Measurements from ENCODE around the gene CTNNA1. TPM values are rescaled to one million over a fixed set of nuclear protein-coding genes. Genes with fewer than 3 reads are reported as not detected.

CTNNA1 gene
- total and polyA plus RNA-seq, 2 donors from 2014 or later, result 177 to 463 TPM

DNA sequence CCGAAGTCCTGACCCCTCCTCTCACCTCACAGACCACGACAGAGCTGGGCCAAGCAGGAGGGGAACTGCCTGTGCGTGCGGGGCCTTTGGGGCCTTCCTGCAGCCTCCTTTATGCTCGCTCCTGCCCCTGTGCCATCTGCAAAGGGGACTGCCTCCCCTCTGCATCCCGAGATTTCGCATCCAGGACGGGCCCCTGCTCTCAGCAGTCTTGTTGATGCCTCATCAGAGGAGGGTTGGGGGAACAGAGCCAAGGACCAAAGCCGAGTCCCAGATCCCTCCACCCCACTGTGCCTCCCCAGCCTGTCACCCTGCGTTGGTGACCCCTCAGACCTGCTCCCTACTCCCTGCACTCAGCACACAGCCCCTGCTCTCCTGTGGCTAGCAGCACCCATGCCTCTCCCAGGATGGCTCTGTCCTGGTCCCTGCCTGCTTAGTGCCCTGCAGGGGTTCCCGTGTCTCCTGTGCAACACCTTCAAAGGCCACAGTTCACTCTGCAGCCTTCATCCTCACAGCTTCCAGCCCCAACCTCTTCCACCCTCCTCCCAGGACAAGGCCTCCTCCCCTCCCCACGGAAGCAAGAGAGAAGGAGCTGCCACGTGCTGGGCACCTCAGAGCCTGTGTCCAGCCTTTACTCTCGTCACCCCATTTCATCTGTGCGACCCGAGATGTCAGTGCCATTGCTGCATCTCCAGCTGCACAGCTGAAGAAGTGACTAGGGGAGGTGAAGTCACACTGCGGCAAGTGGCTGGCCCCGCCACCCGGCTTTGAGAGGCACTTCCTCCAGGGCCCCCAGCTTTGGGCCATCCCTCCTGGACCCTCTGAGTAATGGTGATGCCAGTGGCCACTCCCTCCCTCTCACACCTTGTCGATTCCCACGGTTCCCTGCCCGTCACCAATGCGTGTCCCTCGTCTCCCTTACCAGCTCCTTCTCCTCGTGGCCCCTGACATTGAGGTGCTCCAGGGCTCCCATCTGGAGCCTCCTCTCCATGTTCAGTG lies 184.5 kb downstream of the CTNNA1 start:
- H3K9me3 ChIP-seq (ENCODE audit: control insufficient read depth in 2 of 3, insufficient read depth in 1 of 3, low read length in 3 of 3), result no peaks in the 10 kb centered on the region
- TF ChIP-seq, protein P1, sequence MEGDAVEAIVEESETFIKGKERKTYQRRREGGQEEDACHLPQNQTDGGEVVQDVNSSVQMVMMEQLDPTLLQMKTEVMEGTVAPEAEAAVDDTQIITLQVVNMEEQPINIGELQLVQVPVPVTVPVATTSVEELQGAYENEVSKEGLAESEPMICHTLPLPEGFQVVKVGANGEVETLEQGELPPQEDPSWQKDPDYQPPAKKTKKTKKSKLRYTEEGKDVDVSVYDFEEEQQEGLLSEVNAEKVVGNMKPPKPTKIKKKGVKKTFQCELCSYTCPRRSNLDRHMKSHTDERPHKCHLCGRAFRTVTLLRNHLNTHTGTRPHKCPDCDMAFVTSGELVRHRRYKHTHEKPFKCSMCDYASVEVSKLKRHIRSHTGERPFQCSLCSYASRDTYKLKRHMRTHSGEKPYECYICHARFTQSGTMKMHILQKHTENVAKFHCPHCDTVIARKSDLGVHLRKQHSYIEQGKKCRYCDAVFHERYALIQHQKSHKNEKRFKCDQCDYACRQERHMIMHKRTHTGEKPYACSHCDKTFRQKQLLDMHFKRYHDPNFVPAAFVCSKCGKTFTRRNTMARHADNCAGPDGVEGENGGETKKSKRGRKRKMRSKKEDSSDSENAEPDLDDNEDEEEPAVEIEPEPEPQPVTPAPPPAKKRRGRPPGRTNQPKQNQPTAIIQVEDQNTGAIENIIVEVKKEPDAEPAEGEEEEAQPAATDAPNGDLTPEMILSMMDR (IDR thresholded peaks at IDR 0.05; ENCODE audit: borderline replicate concordance, extremely low read depth, insufficient read depth), result no peak
- H3K36me3 ChIP-seq (ENCODE audit: control insufficient read depth in 2 of 3, insufficient read depth in 3 of 3, low read length in 3 of 3), result peaks cover 4 to 13% (median 12%) of the 10 kb centered on the region in 3 donors
- H3K9ac ChIP-seq (ENCODE audit: low read length in 3 of 3), result no peak overlapping the region
- FAIRE-seq (no peak), DNase-seq (no peak)
- H3K27me3 ChIP-seq (ENCODE audit: control insufficient read depth, insufficient read depth, low read length), result no peaks in the 10 kb centered on the region
- no peak overlapping the region for H3K27ac ChIP-seq (ENCODE audit: low read depth in 2 of 2, low read length in 2 of 2)
- intact Hi-C loops (cut with DNase I), result no loop called here
- H3K4me3 ChIP-seq (ENCODE audit: low read length in 3 of 3), result no peak overlapping the region
- no peaks in the 10 kb centered on the region for H3K4me1 ChIP-seq (ENCODE audit: control insufficient read depth in 2 of 3, insufficient read depth in 2 of 3, low read depth in 1 of 3, low read length in 3 of 3)

DNA sequence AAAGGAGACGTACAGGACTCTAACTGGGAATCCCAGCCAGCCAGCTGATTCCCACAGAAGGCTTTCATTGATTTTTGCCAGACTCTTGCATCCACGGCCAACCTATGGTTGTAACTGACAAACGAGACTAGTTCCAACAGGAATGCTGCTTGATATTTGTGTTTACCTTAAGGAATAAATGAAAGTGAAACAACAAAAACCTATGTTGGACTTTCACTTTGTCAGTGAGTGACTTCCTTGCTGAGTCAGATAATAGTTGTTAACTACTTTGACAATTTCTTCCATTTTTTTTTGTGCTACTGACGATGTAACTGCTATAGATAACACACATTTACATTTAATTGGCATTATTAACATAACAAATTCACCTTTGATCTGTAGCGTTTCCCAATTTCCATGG lies 185.3 kb downstream of the CTNNA1 start:
- no peaks in the 10 kb centered on the region for H3K9me3 ChIP-seq (ENCODE audit: control insufficient read depth in 2 of 3, insufficient read depth in 1 of 3, low read length in 3 of 3)
- H3K36me3 ChIP-seq (ENCODE audit: control insufficient read depth in 2 of 3, insufficient read depth in 3 of 3, low read length in 3 of 3), result peaks cover 2 to 9% (median 5%) of the 10 kb centered on the region in 3 donors
- H3K27ac ChIP-seq (ENCODE audit: low read depth in 2 of 2, low read length in 2 of 2), result no peak overlapping the region
- H3K27me3 ChIP-seq (ENCODE audit: control insufficient read depth, insufficient read depth, low read length), result no peaks in the 10 kb centered on the region
- FAIRE-seq (no peak), DNase-seq (no peak)
- intact Hi-C loops (cut with DNase I), result no loop called here
- no peaks in the 10 kb centered on the region for H3K4me1 ChIP-seq (ENCODE audit: control insufficient read depth in 2 of 3, insufficient read depth in 2 of 3, low read depth in 1 of 3, low read length in 3 of 3)
- H3K4me3 ChIP-seq (ENCODE audit: low read length in 3 of 3), result no peak overlapping the region
- no peak overlapping the region for H3K9ac ChIP-seq (ENCODE audit: low read length in 3 of 3)
- TF ChIP-seq, protein P1 (IDR thresholded peaks at IDR 0.05; ENCODE audit: borderline replicate concordance, extremely low read depth, insufficient read depth), result no peak

DNA sequence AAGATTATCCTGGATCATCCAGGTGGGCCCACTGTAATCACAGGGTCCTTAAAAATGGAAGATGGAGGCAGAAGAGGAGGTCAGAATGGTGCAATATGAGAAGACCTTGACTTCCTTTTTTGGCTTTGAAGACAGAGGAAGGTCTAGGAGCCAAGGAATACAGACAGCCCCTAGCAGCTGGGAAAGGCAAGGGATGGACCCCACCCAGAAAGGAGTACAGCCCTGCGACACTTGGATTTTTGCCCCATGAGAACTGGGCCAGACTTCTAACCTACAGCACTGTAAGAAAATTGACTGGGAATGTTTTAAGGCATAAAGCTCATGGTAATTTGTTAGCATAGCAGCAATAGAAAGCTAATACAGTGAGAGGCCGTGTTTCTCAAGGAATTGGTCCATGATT lies 188.8 kb downstream of the CTNNA1 start:
- TF ChIP-seq, protein P1 (IDR thresholded peaks at IDR 0.05; ENCODE audit: borderline replicate concordance, extremely low read depth, insufficient read depth), result no peak
- intact Hi-C loops (cut with DNase I), result no loop called here
- Histone ChIP-seq H3K9ac (ENCODE audit: low read length in 3 of 3) (no peak overlapping the region), H3K9me3 (ENCODE audit: control insufficient read depth in 2 of 3, insufficient read depth in 1 of 3, low read length in 3 of 3) (no peaks in the 10 kb centered on the region), H3K4me3 (ENCODE audit: low read length in 3 of 3) (no peak overlapping the region), H3K27ac (ENCODE audit: low read depth in 2 of 2, low read length in 2 of 2) (no peak overlapping the region), H3K27me3 (ENCODE audit: control insufficient read depth, insufficient read depth, low read length) (no peaks in the 10 kb centered on the region), H3K4me1 (ENCODE audit: control insufficient read depth in 2 of 3, insufficient read depth in 2 of 3, low read depth in 1 of 3, low read length in 3 of 3) (peaks cover 0 to 9% (median 0%) of the 10 kb centered on the region in 3 donors), H3K36me3 (ENCODE audit: control insufficient read depth in 2 of 3, insufficient read depth in 3 of 3, low read length in 3 of 3) (peaks cover 0 to 4% (median 0%) of the 10 kb centered on the region in 3 donors)
- DNase-seq (no peak), FAIRE-seq (no peak)

Data from kidney (tissue), 14 donors.